Mucosa of rectum (tissue), 2 donors: ENCODE results near the gene DUSP22.

ENCODE experiments used
- H3K27ac ChIP-seq, 2 donors: one replicate each; pipeline ENCODE4 v1.7.0; 2013; ENCODE audit warnings: inconsistent platforms in 2 of 2, low read depth in 2 of 2, low read length in 2 of 2
- H3K27me3 ChIP-seq, 2 donors: one replicate each; pipeline ENCODE4 v1.7.0; 2013; ENCODE audit warnings: low read length in 2 of 2; ENCODE audit not compliant: control insufficient read depth in 2 of 2, insufficient read depth in 2 of 2
- H3K36me3 ChIP-seq, 2 donors: one replicate each; pipeline ENCODE4 v1.7.0; 2013; ENCODE audit warnings: low read length in 2 of 2; ENCODE audit not compliant: control insufficient read depth in 2 of 2, insufficient read depth in 2 of 2
- H3K4me1 ChIP-seq, 2 donors: one replicate each; pipeline ENCODE4 v1.7.0; 2013; ENCODE audit warnings: low read length in 2 of 2, mild to moderate bottlenecking in 1 of 2; ENCODE audit not compliant: control insufficient read depth in 2 of 2, insufficient read depth in 2 of 2
- H3K4me3 ChIP-seq, 2 donors: one replicate each; pipeline ENCODE4 v1.7.0; 2013; ENCODE audit warnings: low read length in 2 of 2
- H3K9ac ChIP-seq, 2 donors: one replicate each; pipeline ENCODE4 v1.7.0; 2013; ENCODE audit warnings: low read length in 2 of 2, low read depth in 1 of 2, mild to moderate bottlenecking in 1 of 2
- H3K9me3 ChIP-seq, 2 donors: one replicate each; pipeline ENCODE4 v1.7.0; 2013; ENCODE audit warnings: low read length in 2 of 2; ENCODE audit not compliant: control insufficient read depth in 2 of 2
- donor health status: healthy.
- donor health status: Normal muscosa, but diverticular disease.

The DUSP22 gene

DNA sequence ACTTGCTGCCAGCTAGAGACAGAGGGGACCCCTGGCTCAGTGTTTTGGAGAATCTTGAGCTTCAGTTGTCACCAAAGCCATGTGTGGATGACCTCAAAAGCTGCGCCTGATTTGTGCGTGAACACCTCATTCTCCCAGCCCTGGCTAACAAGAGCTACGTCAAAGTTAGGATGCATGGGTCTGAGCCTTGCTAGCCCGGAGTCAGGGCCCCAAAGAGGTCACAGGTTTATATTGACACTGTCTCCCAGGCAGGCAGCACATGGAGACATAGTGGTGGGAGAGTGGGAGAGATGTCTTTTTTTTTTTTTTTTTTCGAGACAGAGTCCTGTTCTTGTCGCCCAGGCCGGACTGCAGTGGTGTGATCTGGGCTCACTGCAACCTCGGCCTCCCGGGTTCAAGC is 36.1 kb upstream of the DUSP22 start:
- no peak overlapping the region for H3K27ac ChIP-seq
- H3K4me3 ChIP-seq, result no peak overlapping the region
- peaks cover 0 to 3% of the 10 kb centered on the region in 2 donors for H3K27me3 ChIP-seq
- H3K9me3 ChIP-seq, result peaks cover 0 to 3% of the 10 kb centered on the region in 2 donors
- H3K9ac ChIP-seq, result no peak overlapping the region
- no peaks in the 10 kb centered on the region for H3K4me1 ChIP-seq
- H3K36me3 ChIP-seq, result no peaks in the 10 kb centered on the region

DNA sequence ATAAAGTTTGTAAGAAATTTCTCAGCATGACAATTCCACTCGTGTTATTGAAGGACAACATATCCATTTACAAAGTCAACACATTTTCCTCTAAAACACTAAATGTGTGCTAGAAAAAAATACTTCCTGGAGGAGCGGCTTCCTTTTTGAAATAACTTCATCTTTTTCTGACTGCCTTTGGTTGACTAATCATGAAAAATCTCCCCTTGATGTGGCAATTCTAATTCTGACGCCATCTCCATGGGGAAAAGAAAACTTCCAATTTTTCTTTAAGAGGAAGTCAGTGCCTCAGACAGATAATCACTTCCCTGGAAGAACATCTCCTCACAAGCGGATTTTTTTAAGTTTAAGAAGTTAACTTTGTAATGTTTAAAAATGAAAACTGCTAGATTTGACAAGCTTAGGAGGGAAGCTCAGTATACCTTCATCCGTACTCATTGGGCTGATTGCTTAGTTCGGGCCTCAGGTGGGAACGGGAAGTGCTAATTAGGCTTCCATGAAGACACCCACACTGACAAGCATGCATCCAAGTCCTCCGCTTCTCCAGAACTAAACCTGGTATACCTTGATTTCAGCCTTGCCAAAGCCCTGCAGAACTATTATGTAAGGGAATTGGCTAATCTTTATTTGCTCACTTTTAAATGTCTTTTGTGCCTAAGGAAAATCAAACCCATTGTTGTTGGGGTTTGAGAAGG is 35.1 kb upstream of the DUSP22 start:
- Histone ChIP-seq H3K9ac (no peak overlapping the region), H3K4me1 (no peaks in the 10 kb centered on the region), H3K4me3 (no peak overlapping the region), H3K27me3 (peaks cover 0 to 3% of the 10 kb centered on the region in 2 donors), H3K36me3 (no peaks in the 10 kb centered on the region), H3K9me3 (peaks cover 0 to 3% of the 10 kb centered on the region in 2 donors), H3K27ac (peak overlapping the region in 1 of 2 donors; percentile 35)

DNA sequence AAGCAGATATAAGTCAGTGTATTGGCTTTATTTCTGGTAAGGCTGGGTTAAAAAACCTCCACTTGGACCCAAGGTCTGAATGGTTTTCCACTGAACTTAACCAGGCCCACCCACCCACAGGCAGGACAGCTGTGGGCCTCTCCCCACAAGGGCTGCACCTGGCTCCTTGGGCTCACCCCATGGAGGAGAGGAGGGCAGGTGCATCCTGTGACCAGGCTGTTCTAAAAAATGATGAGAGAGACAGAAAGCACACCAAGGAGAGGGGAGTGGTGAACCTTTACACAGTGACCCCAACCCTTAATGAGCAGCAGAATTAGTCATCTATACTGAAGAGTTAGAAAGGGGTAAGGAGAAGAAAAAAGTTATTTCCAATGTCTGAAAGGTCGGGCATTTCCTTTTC is 34.5 kb upstream of the DUSP22 start:
- Histone ChIP-seq H3K9ac (no peak overlapping the region), H3K36me3 (no peaks in the 10 kb centered on the region), H3K27ac (peak overlapping the region in 1 of 2 donors; percentile 35), H3K9me3 (peaks cover 0 to 3% of the 10 kb centered on the region in 2 donors), H3K4me3 (no peak overlapping the region), H3K27me3 (peaks cover 0 to 3% of the 10 kb centered on the region in 2 donors), H3K4me1 (no peaks in the 10 kb centered on the region)

DNA sequence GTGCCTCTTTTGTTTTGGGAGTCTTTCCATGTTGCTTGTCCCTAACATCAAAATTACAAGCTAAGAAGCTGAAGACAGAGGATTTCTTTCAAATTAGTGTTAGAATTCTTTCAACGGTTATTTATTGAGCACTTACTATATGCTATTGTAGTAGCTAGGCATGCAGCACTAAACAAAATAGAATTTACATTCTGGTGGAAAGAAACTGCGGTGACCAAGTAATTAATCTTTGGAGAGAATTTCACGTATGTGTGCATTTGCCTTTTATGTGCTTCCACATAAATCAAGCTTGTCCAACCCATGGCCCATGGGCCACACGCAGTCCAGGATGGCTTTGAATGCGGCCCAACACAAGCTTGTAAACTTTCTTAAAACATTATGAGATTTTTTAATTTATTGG is 33.0 kb upstream of the DUSP22 start:
- Histone ChIP-seq H3K36me3 (no peaks in the 10 kb centered on the region), H3K27me3 (peaks cover 0 to 3% of the 10 kb centered on the region in 2 donors), H3K9ac (no peak overlapping the region), H3K4me3 (no peak overlapping the region), H3K9me3 (peaks cover 0 to 3% of the 10 kb centered on the region in 2 donors), H3K27ac (no peak overlapping the region), H3K4me1 (no peaks in the 10 kb centered on the region)

DNA sequence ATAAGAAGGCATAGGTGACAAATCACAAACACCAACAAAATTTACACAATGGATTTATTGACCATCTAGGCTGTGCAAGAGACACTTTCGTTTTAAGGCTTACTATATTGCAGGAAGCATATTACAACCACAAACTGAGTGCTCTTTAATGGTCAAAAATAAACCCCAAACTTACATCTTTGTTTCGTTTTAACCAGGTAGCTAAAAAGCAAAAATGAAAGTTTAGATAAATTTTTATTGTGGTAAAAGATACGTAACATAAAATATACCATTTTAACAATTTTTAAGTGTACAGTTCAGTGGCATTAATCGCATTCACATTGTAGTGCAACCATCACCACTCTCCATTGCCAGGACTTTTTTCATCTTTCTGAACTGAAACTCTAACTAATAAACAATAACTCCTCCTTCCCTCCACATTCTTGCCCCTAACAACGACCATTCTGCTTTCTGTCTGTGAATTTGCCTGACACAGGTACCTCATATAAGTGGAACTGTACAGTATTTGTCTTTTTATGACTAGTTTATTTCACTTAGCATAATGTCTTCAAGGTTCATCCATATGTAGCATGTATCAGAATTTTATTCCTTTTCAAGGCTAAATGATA is 32.3 kb upstream of the DUSP22 start:
- peaks cover 0 to under 1% of the 10 kb centered on the region in 2 donors for H3K27me3 ChIP-seq
- H3K27ac ChIP-seq, result peak overlapping the region; percentile 25 to 48

DNA sequence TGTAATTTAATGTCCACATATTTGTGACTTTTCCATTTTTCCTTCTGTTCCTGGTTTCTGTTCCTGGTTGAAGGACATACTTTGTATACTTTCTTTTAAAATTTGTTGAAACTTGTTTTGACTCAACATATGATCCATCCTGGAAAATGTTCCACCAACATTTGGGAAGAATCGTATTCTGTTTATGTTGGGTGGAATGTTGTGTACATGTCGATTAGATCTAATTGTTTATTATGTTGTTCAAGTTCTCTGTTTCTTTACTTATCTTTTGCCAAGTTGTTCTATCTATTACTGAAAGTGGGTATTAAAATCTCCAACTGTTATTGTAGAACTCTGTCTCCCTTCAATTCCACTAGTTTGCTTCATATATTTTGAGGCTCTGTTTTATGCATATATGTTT is 27.7 kb upstream of the DUSP22 start:
- no peak overlapping the region for H3K27ac ChIP-seq
- H3K9me3 ChIP-seq, result peaks cover 0 to 2% of the 10 kb centered on the region in 2 donors
- no peaks in the 10 kb centered on the region for H3K4me1 ChIP-seq
- H3K9ac ChIP-seq, result no peak overlapping the region
- H3K27me3 ChIP-seq, result no peaks in the 10 kb centered on the region
- no peak overlapping the region for H3K4me3 ChIP-seq
- H3K36me3 ChIP-seq, result no peaks in the 10 kb centered on the region

More for the DNA sequence above, 32.3 kb upstream of the DUSP22 start:
- Histone ChIP-seq H3K4me3 (peak overlapping the region in 1 of 2 donors; percentile 54), H3K4me1 (no peaks in the 10 kb centered on the region), H3K9ac (no peak overlapping the region), H3K36me3 (no peaks in the 10 kb centered on the region), H3K9me3 (peaks cover 0 to 3% of the 10 kb centered on the region in 2 donors)

DNA sequence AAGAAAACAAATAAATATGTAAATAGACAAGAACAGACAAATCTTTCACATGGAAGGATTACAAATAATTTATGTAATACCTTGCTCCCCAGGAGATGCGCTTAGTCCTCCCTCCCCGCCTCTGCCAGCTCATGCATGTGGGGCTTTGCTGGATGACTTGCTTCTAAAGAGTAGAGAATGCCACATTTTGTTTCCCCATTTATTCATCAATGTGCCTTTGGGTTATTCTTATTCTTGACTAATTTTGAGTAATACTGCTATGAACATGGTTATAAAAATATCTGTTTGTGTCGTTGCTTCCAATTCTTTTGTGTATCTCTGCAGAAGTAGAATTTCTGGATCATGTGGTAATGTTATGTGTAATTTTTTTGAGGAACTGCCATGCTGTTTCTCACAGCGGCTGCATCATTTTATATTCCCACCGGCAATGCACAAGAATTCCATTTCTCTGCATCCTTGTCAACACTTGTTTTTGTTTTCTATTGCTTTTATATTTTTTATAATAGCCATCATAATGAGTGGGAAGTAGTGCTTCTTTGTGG is 23.8 kb upstream of the DUSP22 start:
- H3K4me3 ChIP-seq, result no peak overlapping the region
- no peaks in the 10 kb centered on the region for H3K36me3 ChIP-seq
- H3K9me3 ChIP-seq, result peaks cover 0 to 2% of the 10 kb centered on the region in 2 donors
- no peak overlapping the region for H3K9ac ChIP-seq
- no peaks in the 10 kb centered on the region for H3K4me1 ChIP-seq
- no peaks in the 10 kb centered on the region for H3K27me3 ChIP-seq
- no peak overlapping the region for H3K27ac ChIP-seq

DNA sequence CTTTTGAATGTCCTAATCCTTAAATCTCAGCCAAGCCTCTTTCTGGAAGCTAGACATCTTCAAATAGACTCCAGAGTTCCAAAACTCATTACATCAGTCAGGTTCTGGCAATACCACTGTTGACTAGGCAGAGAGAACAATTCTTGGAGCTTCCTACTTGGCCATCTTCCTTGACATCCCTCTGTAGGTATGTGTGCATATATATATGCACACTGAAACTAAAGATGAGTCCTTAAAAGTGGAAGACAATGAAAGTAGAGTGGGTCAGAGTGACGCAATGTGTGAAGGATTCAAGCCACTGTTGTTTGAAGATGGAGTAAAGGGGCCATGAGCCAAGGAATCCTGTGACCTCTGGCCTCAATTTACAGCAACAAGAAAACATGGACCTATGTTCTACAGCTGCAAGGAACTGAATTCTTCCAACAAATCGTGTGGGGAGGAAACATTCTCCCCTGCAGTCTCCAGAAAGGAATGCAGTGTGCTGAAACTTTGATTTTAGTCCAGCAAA is 18.7 kb upstream of the DUSP22 start:
- Histone ChIP-seq H3K36me3 (no peaks in the 10 kb centered on the region), H3K4me3 (no peak overlapping the region), H3K9me3 (no peaks in the 10 kb centered on the region), H3K27ac (no peak overlapping the region), H3K9ac (no peak overlapping the region), H3K27me3 (no peaks in the 10 kb centered on the region), H3K4me1 (no peaks in the 10 kb centered on the region)

DNA sequence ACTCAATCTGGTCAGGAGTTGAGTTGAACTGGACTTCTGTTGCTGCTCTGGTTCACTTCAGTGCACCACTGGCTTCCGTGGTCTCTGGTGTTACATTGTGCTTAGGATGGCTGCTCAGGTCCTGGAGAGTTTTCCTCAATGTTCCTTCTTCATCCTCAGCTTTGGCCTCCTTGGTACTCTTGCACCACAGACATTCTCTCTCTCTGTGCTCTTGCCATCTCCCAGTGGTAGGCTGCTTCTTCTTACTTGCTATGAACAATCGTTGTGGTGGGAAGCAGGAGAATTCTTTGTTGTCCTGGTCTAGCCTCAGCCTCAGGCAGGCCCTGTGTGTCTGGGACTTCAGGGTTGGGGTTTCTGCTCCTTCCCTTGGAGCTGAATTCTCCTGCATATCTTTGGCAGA is 14.5 kb upstream of the DUSP22 start:
- Histone ChIP-seq H3K36me3 (no peaks in the 10 kb centered on the region), H3K9me3 (no peaks in the 10 kb centered on the region), H3K27ac (no peak overlapping the region), H3K27me3 (peaks cover 0 to 3% of the 10 kb centered on the region in 2 donors), H3K4me1 (no peaks in the 10 kb centered on the region), H3K9ac (no peak overlapping the region), H3K4me3 (no peak overlapping the region)

DNA sequence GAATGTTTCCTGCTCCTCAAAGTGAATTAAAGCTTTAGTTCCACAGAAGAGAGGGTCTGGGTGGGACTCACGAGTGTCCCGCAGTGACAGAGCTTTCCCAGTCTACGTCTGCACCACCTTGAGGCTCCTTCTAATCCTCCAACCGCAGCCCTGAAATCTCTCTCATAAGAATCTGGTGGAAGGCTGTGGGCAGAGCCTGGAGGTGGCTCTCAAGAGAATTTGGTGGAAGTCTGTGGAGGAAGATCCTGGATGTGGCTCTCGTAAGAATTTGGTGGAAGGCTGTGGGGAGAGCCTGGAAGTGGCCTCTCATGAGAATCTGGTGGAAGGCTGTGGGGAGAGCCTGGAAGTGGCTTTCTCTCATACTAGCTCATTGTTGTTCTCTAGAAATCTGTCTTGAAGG is 13.8 kb upstream of the DUSP22 start:
- no peak overlapping the region for H3K27ac ChIP-seq
- H3K27me3 ChIP-seq, result peaks cover 0 to 5% of the 10 kb centered on the region in 2 donors
- H3K36me3 ChIP-seq, result no peaks in the 10 kb centered on the region
- H3K4me1 ChIP-seq, result no peaks in the 10 kb centered on the region
- H3K9ac ChIP-seq, result no peak overlapping the region
- no peaks in the 10 kb centered on the region for H3K9me3 ChIP-seq
- H3K4me3 ChIP-seq, result no peak overlapping the region
